Subcutaneous abdominal adipose tissue (tissue), 5 donors: ENCODE results near the gene SGF29.
A peak's percentile ranks its signal among the peaks of the same experiment; 100 is the strongest.
"Not testable (repeated sequence)": the region's sequence is repeated elsewhere in the genome, so short reads cannot be mapped to it uniquely, and the experiment has no call there.

Experiments
- H3K27ac ChIP-seq: one replicate; pipeline ENCODE4 v1.7.0; 2013; ENCODE audit warnings: low read depth, mild to moderate bottlenecking, inconsistent platforms, low read length, moderate library complexity
- H3K27me3 ChIP-seq, 5 donors: one replicate each; pipeline ENCODE4 v1.7.0; 2013; ENCODE audit warnings: low read length in 5 of 5, inconsistent platforms in 1 of 5; ENCODE audit not compliant: control insufficient read depth in 5 of 5, insufficient read depth in 4 of 5
- H3K36me3 ChIP-seq, 5 donors: one replicate each; pipeline ENCODE4 v1.7.0; 2013; ENCODE audit warnings: low read length in 5 of 5; ENCODE audit not compliant: control insufficient read depth in 5 of 5, insufficient read depth in 5 of 5
- H3K4me1 ChIP-seq, 5 donors: one replicate each; pipeline ENCODE4 v1.7.0; 2013; ENCODE audit warnings: low read length in 5 of 5, mild to moderate bottlenecking in 3 of 5, moderate library complexity in 1 of 5; ENCODE audit not compliant: control insufficient read depth in 5 of 5, insufficient read depth in 5 of 5
- H3K4me3 ChIP-seq, 5 donors: one replicate each; pipeline ENCODE4 v1.7.0; 2013; ENCODE audit warnings: low read length in 5 of 5, low read depth in 1 of 5
- H3K9ac ChIP-seq, 5 donors: one replicate each; pipeline ENCODE4 v1.7.0; 2013; ENCODE audit warnings: low read length in 5 of 5, mild to moderate bottlenecking in 4 of 5, moderate library complexity in 3 of 5
- H3K9me3 ChIP-seq, 5 donors: one replicate each; pipeline ENCODE4 v1.7.0; 2013; ENCODE audit warnings: low read length in 5 of 5; ENCODE audit not compliant: control insufficient read depth in 5 of 5
- donor health status: healthy.
- donor health status: healthy.
- donor health status: healthy.
- donor health status: healthy.
- donor health status: healthy.

SGF29 gene

DNA sequence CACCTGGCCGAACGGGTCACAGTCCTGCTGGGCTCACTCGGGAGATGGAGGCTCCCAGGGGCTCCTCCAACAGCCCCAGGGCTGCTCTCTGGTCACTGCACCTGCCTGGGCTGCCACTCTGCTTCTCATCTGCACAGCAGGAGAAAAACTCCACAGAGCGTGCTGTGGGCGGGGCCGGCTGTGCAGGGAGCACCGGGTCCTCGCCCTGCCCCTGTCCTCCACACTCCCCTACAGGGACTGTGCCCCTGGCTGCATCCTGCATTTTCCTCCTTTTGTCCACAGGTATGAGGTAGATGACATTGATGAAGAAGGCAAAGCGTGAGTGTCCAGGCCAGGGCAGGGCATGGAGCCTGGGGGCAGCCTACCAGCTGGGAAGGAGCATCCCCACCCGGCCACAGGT lies 48.3 kb downstream of the SGF29 start:
- Histone ChIP-seq H3K4me1 (peaks cover 0 to 11% (median 9%) of the 10 kb centered on the region in 5 donors), H3K36me3 (peaks cover 0 to 22% (median 6%) of the 10 kb centered on the region in 5 donors)
- not testable (repeated sequence) for H3K4me3 ChIP-seq, H3K9ac ChIP-seq, H3K9me3 ChIP-seq, H3K27ac ChIP-seq, H3K27me3 ChIP-seq

DNA sequence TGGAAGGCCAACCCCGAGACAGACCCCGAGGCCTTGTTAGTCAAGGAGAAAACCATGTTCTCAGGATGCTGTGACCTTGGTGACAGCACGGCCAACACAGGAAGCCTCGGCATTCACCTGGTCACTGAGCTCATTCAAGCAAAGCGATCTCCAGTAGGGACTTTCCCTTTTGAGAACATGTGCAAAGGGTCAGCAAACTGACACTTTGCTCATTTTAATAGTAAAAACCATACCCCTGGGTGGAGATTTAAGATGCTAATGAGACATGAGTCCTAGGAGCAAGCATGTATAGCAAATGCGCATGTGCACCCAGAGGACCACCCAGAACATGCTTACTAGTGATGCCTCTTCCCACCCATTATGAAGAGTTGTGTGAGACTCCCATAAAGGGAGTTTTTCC lies 48.8 kb downstream of the SGF29 start:
- Histone ChIP-seq H3K9me3 (no peaks in the 10 kb centered on the region), H3K36me3 (peaks cover 0 to 23% (median 6%) of the 10 kb centered on the region in 5 donors), H3K27ac (no peak overlapping the region)

DNA sequence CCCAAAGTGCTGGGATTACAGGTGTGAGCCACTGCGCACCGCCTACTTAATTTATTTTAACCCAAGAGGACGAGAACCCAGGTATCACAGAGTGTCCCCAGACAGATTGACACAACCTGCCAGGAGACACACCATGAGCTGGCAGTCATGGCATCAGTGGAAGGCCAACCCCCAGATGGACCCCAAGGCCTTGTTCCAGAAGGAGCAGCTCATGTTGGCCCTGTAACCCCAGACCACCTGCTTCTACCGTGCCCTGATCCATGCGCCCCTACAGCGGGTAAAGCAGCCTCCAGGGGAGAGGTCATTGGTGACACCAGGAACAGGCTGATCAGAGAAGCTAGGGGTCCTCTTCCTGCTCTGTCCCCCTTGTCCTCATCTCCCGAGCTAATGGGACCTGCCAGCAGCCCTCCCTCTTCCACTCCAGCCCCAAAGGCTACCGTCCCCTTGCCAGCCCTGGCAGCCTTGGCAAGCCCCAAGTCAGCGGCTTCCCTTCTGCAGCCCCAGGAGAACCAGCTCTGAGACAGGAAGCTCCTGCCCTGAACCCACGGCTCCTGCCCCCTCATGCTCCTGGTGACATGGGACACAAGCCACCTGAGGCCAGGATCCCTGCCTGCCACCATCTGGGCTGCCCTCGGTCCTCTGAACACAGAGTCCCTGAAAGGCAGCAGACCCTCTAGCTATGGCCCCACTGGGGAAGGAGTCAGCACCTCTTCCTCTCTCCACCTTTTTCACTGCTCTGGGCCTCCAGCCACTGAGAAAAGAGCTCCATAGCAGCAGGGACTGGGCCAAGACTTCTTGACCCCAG lies 49.9 kb downstream of the SGF29 start:
- Histone ChIP-seq H3K9ac (no peak overlapping the region), H3K36me3 (peaks cover 0 to 23% (median 6%) of the 10 kb centered on the region in 5 donors), H3K27ac (no peak overlapping the region), H3K9me3 (no peaks in the 10 kb centered on the region), H3K4me1 (peaks cover 0 to 3% (median 0%) of the 10 kb centered on the region in 5 donors), H3K4me3 (no peak overlapping the region), H3K27me3 (no peaks in the 10 kb centered on the region)

More for the DNA sequence above, 48.8 kb downstream of the SGF29 start:
- H3K4me1 ChIP-seq = peaks cover 0 to 6% (median 4%) of the 10 kb centered on the region in 5 donors
- H3K27me3 ChIP-seq = peaks cover 0 to 2% (median 0%) of the 10 kb centered on the region in 5 donors
- no peak overlapping the region for H3K9ac ChIP-seq
- H3K4me3 ChIP-seq = no peak overlapping the region

DNA sequence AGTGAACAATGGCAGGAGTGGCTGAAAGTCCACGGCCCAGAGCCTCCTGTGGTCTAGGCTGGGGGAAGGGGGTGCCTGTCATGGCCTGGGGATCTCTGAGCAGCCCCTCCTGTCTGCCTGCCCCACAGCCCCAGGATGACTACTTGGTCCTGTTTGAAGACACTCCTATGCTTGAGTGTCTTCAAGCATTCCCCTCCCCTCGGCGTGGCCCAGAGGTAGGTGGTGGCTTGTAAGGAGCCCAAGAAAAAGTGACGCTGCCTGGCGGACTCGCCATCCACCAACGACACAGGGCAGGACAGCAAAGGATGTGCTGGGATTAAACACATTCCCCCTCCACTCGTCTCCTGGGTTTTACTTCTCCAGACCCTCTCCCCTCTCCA lies 50.5 kb downstream of the SGF29 start:
- Histone ChIP-seq H3K36me3 (peaks cover 0 to 23% (median 6%) of the 10 kb centered on the region in 5 donors), H3K27ac (no peak overlapping the region), H3K27me3 (no peaks in the 10 kb centered on the region), H3K4me1 (peaks cover under 1 to 9% (median 4%) of the 10 kb centered on the region in 5 donors), H3K4me3 (no peak overlapping the region), H3K9me3 (no peaks in the 10 kb centered on the region), H3K9ac (no peak overlapping the region)

DNA sequence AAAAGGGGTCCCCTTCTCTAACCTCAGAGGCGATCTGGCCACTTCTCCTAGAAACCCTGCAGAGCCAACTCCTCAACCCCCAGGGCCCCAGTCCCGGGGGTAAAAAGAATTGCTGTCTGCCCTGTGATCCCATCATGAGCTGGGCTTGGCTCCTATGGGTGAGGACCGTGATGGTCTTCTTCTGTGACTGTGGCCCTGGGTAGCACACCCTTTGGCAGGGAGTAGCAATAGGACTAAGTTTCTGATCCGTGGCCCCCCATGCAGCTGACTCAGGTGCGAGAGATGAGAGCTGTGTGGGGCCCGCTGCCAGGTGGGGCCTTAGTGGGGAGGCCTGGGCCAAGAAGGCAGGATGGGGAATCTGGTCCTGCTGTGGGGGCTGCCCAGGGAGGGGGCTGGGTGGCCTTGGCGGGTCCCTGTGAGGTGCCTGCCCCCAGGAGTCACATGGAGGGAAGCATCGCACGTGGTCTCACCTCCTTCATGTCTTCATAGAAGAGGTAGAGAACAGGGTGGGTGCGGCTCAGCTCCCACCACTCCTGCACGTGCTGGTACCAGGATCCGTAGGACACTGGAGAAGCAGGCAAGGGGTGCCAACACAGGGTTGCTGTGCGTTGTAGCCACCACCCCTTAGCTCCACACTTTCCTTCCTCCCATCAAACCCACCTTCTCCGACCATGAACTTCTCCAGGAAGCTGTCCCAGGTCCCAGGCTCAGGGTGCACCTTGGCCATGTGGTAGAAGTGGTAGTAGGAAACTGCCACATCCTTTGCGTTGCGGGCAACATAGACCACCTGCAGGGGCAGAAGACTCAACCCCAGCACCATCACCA lies 52.8 kb downstream of the SGF29 start:
- Histone ChIP-seq H3K4me3 (no peak overlapping the region), H3K4me1 (peaks cover 7 to 24% (median 18%) of the 10 kb centered on the region in 5 donors), H3K27ac (no peak overlapping the region), H3K9me3 (no peaks in the 10 kb centered on the region), H3K27me3 (no peaks in the 10 kb centered on the region), H3K9ac (no peak overlapping the region), H3K36me3 (peaks cover 0 to 23% (median 6%) of the 10 kb centered on the region in 5 donors)

DNA sequence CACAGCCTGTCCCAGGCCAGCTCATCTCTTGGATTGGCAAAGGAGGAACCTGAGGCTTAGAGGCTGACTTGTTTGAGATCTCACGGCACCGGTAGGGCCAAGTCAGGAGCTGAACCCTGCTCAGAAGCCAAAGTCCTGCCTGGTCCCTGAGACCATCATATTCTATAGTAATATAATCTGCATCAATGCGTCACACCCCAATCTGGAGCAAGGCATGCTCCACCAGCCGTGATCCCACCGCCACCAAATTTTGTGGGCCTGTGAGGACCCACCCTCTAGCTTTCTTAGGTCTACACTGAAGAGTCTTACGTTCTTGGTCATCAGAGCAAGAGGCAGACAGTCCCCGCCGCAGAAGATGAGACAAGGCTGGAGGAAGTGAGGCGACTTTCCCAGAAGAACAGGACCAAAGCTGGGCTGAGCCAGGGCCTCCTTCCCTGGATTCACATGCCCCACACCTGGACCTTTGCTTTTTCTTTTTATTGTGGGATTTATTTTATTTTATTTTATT lies 53.5 kb downstream of the SGF29 start:
- no peak overlapping the region for H3K27ac ChIP-seq

DNA sequence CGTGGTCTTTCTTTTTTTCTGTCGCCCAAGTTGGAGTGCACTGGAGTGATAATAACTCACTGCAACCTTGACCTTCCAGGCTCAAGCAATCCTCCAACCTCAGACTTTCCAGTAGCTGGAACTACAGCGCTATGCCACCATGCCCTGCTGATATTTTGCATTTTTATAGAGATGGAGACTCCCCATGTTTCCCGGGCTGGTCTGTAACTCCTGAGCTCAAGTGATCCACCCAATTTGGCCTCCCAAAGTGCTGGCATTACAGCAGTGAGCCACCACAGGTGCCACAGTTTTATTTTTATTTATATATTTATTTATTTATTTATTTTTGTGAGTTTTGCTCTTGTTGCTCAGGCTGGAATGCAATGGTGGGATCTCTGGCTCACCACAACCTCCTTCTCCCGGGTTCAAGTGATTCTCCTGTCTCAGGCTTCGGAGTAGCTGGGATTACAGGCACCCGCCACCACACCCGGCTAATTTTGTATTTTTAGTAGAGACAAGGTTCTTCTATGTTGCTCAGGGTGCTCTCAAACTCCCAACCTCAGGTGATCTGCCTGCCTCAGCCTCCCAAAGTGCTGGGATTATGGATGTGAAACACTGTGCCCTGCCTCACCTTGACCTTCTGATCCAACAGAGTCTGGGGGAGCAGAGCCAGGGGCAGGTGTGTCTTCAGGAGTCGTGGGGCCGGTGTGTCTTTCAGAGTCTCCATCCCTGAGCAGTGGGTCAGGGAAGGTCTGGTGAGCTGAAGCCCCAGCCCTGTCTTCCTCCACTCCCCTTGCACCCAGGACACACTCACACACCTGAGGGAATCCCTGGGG lies 54.2 kb downstream of the SGF29 start:
- H3K9ac ChIP-seq, H3K9me3 ChIP-seq, H3K27ac ChIP-seq, H3K27me3 ChIP-seq, H3K4me3 ChIP-seq: not testable (repeated sequence)
- Histone ChIP-seq H3K36me3 (peaks cover 0 to 23% (median 6%) of the 10 kb centered on the region in 5 donors), H3K4me1 (peaks cover 7 to 24% (median 18%) of the 10 kb centered on the region in 5 donors)

More for the DNA sequence above, 53.5 kb downstream of the SGF29 start:
- Histone ChIP-seq H3K36me3 (peaks cover 0 to 23% (median 6%) of the 10 kb centered on the region in 5 donors), H3K4me1 (peaks cover 7 to 24% (median 18%) of the 10 kb centered on the region in 5 donors), H3K9me3 (no peaks in the 10 kb centered on the region), H3K9ac (no peak overlapping the region), H3K4me3 (no peak overlapping the region), H3K27me3 (no peaks in the 10 kb centered on the region)

DNA sequence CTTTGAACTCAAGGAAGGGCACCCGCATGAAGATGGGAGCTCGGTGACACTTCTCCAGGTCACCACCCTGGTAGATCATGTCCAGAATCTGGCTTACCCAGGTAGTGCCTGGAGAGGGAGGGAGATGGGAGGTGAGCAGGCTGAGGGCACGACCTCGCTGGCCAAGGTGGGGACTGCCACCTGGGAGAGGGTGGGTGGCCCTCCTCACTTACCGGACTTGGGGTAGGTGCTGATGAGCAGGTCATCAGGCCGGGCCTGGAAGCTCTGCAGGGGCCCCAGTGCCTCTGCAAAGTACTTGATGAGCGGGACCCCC lies 54.7 kb downstream of the SGF29 start:
- not testable (repeated sequence) for H3K27me3 ChIP-seq, H3K27ac ChIP-seq, H3K9me3 ChIP-seq, H3K9ac ChIP-seq, H3K4me3 ChIP-seq
- Histone ChIP-seq H3K4me1 (peaks cover 7 to 24% (median 18%) of the 10 kb centered on the region in 5 donors), H3K36me3 (peaks cover 0 to 23% (median 6%) of the 10 kb centered on the region in 5 donors)

DNA sequence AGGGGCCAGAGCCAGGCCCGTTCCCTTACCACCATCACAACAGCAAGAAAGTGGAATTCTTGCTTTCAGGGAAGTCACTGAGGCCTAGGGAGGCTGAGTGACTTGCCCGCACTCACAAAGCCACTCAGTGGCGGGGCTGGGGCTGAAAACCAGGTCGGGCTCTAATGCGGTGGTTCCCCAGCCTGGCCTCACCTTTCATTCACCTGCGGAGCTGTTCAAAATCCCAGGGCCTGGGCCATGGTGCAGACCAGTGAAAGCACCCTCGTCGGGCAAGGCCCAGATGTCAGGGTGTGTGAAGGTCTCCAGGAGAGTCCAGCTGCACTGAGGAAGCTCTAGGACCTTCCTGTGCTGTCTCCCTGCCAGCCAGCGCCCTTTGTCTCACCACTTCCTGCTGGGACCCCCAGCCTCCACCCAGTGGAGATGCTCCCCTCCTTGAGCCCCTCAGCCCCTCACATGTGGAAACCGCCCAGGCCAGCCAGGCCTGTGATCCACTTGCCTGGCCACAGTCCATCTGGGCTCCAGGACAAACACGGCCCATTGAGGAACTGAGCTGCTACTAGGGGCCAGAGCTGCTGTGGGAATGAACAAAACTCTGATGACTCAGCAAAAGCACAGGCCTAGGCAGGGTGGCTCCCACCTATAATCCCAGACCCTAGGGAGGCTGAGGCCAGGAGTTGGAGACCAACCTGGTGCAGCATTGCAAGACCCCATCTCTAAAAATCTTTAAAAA lies 55.3 kb downstream of the SGF29 start:
- Histone ChIP-seq H3K9ac (peak overlapping the region; percentile 58 to 78 (median 60)), H3K36me3 (peaks cover 0 to 22% (median 6%) of the 10 kb centered on the region in 5 donors), H3K4me1 (peaks cover 7 to 24% (median 18%) of the 10 kb centered on the region in 5 donors), H3K4me3 (peak overlapping the region; percentile 56 to 82 (median 71))
- not testable (repeated sequence) for H3K27me3 ChIP-seq, H3K9me3 ChIP-seq, H3K27ac ChIP-seq
